Heart left ventricle (tissue), 16 donors: ENCODE results near the gene TRIM8. TPM values are rescaled to one million over a fixed set of nuclear protein-coding genes. Genes with fewer than 3 reads are reported as not detected.

Experiments used
- ATAC-seq, 4 donors: fragments of 200-7000 bp; cut with Tn5 transposase; one replicate each; pipeline ENCODE4 v1.9.1; 2020 to 2022; ENCODE audit warnings: moderate library complexity in 4 of 4, mild to moderate bottlenecking in 3 of 4, moderate number of reproducible peaks in 1 of 4
- DNase-seq, 5 donors: peaks; one replicate each; pipeline ENCODE4 v3.0.0-alpha.2; 2020
- H3K27ac ChIP-seq, 12 donors: fragments of 200-600 bp; sonication (generic) in 4 of 12; one replicate each; pipeline versions ENCODE4 v1.5.0 to v1.8.0; 2016 to 2022; ENCODE audit warnings: mild to moderate bottlenecking in 2 of 12
- H3K27me3 ChIP-seq, 9 donors: fragments of 200-600 bp; sonication (generic) in 2 of 9; one replicate each; pipeline versions ENCODE4 v1.5.1 to v1.8.0; 2016 to 2022; ENCODE audit warnings: mild to moderate bottlenecking in 3 of 9
- H3K36me3 ChIP-seq, 9 donors: fragments of 200-600 bp; sonication (generic) in 2 of 9; one replicate each; pipeline versions ENCODE4 v1.5.0 to v1.8.0; 2018 to 2022; ENCODE audit warnings: mild to moderate bottlenecking in 2 of 9
- H3K4me1 ChIP-seq, 12 donors: fragments of 200-600 bp; sonication (generic) in 4 of 12; one replicate each; pipeline versions ENCODE4 v1.5.0 to v1.8.0; 2016 to 2022; ENCODE audit warnings: mild to moderate bottlenecking in 3 of 12
- H3K4me3 ChIP-seq, 12 donors: fragments of 200-600 bp; sonication (generic) in 4 of 12; one replicate each; pipeline versions ENCODE4 v1.5.0 to v1.8.0; 2017 to 2022; ENCODE audit warnings: mild to moderate bottlenecking in 9 of 12, moderate library complexity in 4 of 12
- H3K9me3 ChIP-seq, 12 donors: fragments of 200-600 bp; sonication (generic) in 4 of 12; one replicate each; pipeline versions ENCODE4 v1.5.0 to v1.8.0; 2016 to 2022; ENCODE audit warnings: mild to moderate bottlenecking in 1 of 12
- POLR2A ChIP-seq, 2 donors: fragments of 450-650 bp; IDR thresholded peaks; one replicate each; pipeline ENCODE4 v1.6.1; 2017; ENCODE audit warnings: antibody characterized with exemption in 2 of 2, mild to moderate bottlenecking in 2 of 2, moderate library complexity in 2 of 2
- WGBS, 4 donors: extraction: QIAGEN DNeasy Blood & Tissue Kit in 2 of 4; methylation state at CpG; one replicate each; pipeline versions ENCODE4 v1.1.5 to v1.1.7; 2013 to 2018; 5-methylcytosine and 5-hydroxymethylcytosine counted together
- intact Hi-C, 10 donors: fragments of 100-400 bp; cut with DNase I; formaldehyde crosslinking; loops; one replicate each; pipeline versions ENCODE4 v1.11.1 to v1.14.2; 2022
- polyA plus RNA-seq, 2 donors: library from polyadenylated mRNA; stranded (reverse); fragments of 200-250 nt; gene quantifications; one replicate each; pipeline ENCODE4 v1.2.3, GENCODE V29; 2013
- total RNA-seq, 9 donors: library from RNA; depleted of rRNA in 2 of 9; stranded (reverse); fragments of >200 nt in 2 of 9; fragmentation: NEBNext Ultra II Directional in 3 of 9; extraction: Animal tissue kit (Norgen Biotek cat#: 25700) in 3 of 9; gene quantifications; one replicate each; pipeline versions ENCODE4 v1.1.0 to v1.2.4, GENCODE V29; 2016 to 2023
- TF ChIP-seq, protein P1 (sequence below), 12 donors: fragments of 200-600 bp; sonication (generic) in 4 of 12; IDR thresholded peaks; one replicate each; pipeline versions ENCODE4 v1.5.0 to v1.8.0; 2018 to 2022; ENCODE audit warnings: antibody characterized with exemption in 12 of 12, mild to moderate bottlenecking in 5 of 12
- donor health status: ischemic (EF 13 %, LVEDD 7.1; RV severe dilation, severe dysfunction).
- donor health status: healthy with polysubstance abuse.
- donor health status: DM: no; HTN: yes; CAD: no.
- donor health status: DM: no; HTN: no; CAD: no.
- donor health status: ischemic (EF 25% LVEDD 6.9; RV normal size, moderate dysfunction).
- donor health status: ischemic (EF 25% LVEDD 5.7; RV mildly dilated, moderate dysfunction).
- donor health status: healthy.
- donor health status: DM: yes; HTN: yes; CAD: no.
- donor health status: ischemic (EF 35%, LVEDD 5.7; RV mildly dilated, moderate dysfunction).
- donor health status: nonischemic (EF 11% LVEDD 7.7; RV severe dilation, severe dysfunction).
- donor health status: DM: yes; HTN: yes; CAD: no.
- donor health status: PGD.
- donor health status: ischemic (EF 29% LVEDD 5.4; RV normal size, mild dysfunction).
- donor health status: nonischemic (EF 23%, LVEDD 6.1; RV moderate dilation, normal function).

TRIM8 gene
- total and polyA plus RNA-seq, 11 donors = 38.9 to 225 (median 102) TPM

DNA sequence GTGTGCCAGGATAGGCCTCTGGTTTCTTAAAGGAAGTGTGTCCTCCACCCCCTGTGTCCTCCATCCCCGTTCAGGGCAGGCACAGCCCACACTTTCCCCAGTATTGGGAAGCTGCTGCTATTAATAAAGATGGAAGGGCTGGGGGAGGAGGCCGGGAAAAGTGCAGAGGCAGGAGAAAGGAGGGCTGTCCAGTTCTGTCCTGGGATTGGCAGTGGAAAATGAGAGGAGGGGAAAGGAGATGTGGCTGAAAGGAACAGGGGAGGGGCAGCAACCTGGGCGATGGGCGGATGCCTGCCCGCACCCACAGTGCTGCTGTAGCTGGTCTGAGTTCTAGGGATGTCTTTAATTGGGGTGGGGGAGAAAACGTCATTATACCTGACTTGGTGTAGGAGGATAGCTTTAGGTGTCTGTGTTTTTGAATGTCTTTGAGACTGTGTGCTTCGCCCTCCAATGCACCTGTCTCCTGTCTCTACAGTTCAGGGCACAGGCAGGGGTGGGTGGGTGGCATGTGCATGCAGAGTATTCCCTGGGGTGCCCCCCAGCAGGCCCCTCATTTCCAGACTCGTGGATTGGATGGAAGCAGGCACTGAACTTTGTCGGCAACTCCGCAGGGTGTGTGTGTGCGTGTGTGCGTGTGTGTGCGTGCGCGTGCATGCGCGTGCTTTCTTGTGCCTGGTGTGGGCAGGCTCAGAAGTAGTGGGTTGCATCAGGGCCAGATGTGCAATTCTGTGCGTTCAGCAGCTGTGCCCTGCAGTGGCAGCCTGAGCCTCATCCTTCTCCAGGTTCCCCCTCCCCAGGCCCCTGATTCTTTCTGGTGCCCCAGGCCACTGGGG lies 2.5 kb downstream of the TRIM8 start:
- peak; percentile 10 to 24 (median 16) for ATAC-seq
- H3K9me3 ChIP-seq = no peaks in the 10 kb centered on the region
- WGBS, 4 donors = 11 to 35% (median 22%) methylated on average over 10 to 18 of the region's 18 CpGs
- H3K27me3 ChIP-seq = no peaks in the 10 kb centered on the region
- H3K4me1 ChIP-seq = peaks cover 38 to 64% (median 54%) of the 10 kb centered on the region in 12 donors
- peak; percentile 47 to 76 (median 66) for DNase-seq
- intact Hi-C loops = loop anchor here in 6 of 10 donors (1.0 to 10.0 kb wide), 8 partner anchors 9 to 142 kb away; partner anchors contain the start of genes ARL3 (in 3 of the 6), SFXN2 (in 3 of the 6), ACTR1A (in 2 of the 6) and SUFU (in 2 of the 6)
- H3K36me3 ChIP-seq = peaks cover 0 to 16% (median 8%) of the 10 kb centered on the region in 9 donors
- H3K4me3 ChIP-seq = peak overlapping the region; percentile 1 to 97 (median 86)
- peak in 1 of 2 donors; percentile 57 for TF ChIP-seq POLR2A (IDR thresholded peaks at IDR 0.05)
- TF ChIP-seq, protein P1, sequence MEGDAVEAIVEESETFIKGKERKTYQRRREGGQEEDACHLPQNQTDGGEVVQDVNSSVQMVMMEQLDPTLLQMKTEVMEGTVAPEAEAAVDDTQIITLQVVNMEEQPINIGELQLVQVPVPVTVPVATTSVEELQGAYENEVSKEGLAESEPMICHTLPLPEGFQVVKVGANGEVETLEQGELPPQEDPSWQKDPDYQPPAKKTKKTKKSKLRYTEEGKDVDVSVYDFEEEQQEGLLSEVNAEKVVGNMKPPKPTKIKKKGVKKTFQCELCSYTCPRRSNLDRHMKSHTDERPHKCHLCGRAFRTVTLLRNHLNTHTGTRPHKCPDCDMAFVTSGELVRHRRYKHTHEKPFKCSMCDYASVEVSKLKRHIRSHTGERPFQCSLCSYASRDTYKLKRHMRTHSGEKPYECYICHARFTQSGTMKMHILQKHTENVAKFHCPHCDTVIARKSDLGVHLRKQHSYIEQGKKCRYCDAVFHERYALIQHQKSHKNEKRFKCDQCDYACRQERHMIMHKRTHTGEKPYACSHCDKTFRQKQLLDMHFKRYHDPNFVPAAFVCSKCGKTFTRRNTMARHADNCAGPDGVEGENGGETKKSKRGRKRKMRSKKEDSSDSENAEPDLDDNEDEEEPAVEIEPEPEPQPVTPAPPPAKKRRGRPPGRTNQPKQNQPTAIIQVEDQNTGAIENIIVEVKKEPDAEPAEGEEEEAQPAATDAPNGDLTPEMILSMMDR (IDR thresholded peaks at IDR 0.05) = no peak
- H3K27ac ChIP-seq = peak overlapping the region; percentile 93 to 100 (median 98)

DNA sequence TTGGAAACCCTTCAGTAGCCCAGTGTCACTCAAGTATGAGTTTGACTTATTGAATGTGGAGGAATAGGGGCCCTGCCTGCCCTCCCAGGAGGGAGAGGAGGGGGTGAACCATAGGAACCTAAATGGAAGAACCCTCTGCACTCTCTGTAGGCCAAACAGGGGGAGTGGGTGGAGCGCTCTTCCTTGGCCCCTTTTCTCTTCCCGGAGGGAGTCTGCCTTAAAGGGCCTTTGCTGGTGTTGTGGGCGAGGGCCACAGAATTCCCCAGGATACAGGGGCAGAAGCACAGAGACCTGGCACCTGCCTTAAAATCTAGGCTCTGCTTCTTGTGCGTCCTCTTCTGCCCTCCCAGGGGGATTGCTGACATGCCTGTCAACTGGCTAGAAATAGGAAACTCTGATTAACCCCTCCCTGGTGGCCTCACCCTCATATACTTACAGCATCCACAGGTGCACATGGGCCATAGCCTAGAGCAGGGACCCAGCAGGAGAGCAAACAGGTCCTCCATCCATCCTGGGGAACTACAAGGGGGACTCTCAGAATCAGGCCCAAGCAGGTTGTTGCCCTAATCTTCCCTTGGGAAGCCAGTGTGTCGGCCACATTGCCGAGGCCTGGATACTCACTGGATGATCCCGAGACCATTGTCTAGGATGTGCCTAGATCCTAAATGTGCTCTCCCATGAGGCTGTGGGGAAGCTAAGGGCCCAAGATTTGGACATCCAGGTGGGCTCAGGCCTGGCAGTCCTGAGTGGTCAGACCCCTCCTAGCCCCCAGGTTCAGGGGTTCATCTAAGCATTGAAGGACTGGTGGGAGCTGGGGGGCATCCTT lies 3.4 kb downstream of the TRIM8 start:
- H3K27me3 ChIP-seq = no peaks in the 10 kb centered on the region
- TF ChIP-seq POLR2A (IDR thresholded peaks at IDR 0.05) = no peak
- TF ChIP-seq, protein P1 (IDR thresholded peaks at IDR 0.05) = no peak
- intact Hi-C loops = loop anchor here in 6 of 10 donors (2.0 to 10.0 kb wide), 7 partner anchors 27 to 143 kb away; partner anchors contain the start of genes ARL3 (in 3 of the 6), SFXN2 (in 3 of the 6), ACTR1A (in 2 of the 6) and SUFU (in 2 of the 6)
- H3K36me3 ChIP-seq = peaks cover 0 to 18% (median 12%) of the 10 kb centered on the region in 9 donors
- peak in 1 of 5 donors; percentile 33 for DNase-seq
- 28 to 42% (median 37%) methylated on average over 5 to 7 of the region's 7 CpGs for WGBS, 4 donors
- H3K4me3 ChIP-seq = peak overlapping the region; percentile 1 to 97 (median 86)
- H3K4me1 ChIP-seq = peaks cover 38 to 72% (median 60%) of the 10 kb centered on the region in 12 donors
- ATAC-seq = no peak
- H3K9me3 ChIP-seq = no peaks in the 10 kb centered on the region
- H3K27ac ChIP-seq = peak overlapping the region in 11 of 12 donors; percentile 72 to 100 (median 99)

DNA sequence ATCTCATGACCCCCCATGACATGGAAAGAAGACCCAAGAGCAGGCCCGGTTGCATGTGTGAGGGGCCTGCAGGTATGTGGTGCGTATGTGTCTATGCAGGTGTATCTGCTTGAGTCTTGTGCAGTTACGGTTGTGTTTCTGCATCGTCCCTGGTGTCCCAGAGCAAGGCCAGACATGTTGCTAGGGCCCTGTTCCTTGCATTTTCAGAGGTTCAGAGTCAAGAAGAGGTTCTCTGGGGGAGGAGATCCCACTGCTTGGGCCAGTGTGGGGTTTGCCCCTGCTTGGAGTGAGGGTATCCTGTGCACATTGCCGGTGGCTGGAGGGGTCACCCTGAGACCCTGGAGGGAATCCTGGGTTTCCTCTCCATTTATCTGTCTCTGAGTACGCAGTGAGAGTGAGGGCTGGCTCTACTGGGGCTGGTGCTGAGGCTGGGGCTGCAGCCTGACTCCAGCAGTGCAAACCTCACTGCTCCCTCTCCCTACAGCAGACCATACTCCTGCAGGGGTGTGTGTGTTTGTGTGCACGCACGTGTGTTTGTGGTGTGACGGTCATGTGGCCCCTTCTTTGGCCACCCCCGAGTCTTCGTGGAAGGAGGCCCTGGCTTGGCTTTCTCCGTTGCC lies 4.1 kb downstream of the TRIM8 start:
- Histone ChIP-seq H3K27me3 (no peaks in the 10 kb centered on the region), H3K27ac (peak overlapping the region in 11 of 12 donors; percentile 53 to 100 (median 98)), H3K9me3 (no peaks in the 10 kb centered on the region), H3K4me3 (peak overlapping the region in 11 of 12 donors; percentile 3 to 97 (median 86)), H3K4me1 (peaks cover 38 to 79% (median 65%) of the 10 kb centered on the region in 12 donors), H3K36me3 (peaks cover 0 to 25% (median 19%) of the 10 kb centered on the region in 9 donors)
- TF ChIP-seq POLR2A (IDR thresholded peaks at IDR 0.05) = no peak
- TF ChIP-seq, protein P1 (IDR thresholded peaks at IDR 0.05) = no peak
- WGBS, 4 donors = 30 to 40% (median 37%) methylated on average over 6 to 12 of the region's 12 CpGs
- no peak for ATAC-seq
- intact Hi-C loops = loop anchor here in 5 of 10 donors (5.0 to 10.0 kb wide), 5 partner anchors 64 to 144 kb away; partner anchors contain the start of genes ARL3 (in 3 of the 5), SFXN2 (in 3 of the 5), ACTR1A (in 2 of the 5) and SUFU (in 2 of the 5)
- DNase-seq = peak in 1 of 5 donors; percentile 51
